HFFc6 (cell line): ENCODE data around the gene GLIS1. TPM values are rescaled to one million over a fixed set of nuclear protein-coding genes. Genes with fewer than 3 reads are reported as not detected.

ENCODE experiments used
- DNase-seq: peaks from one replicate; pipeline ENCODE4 v3.0.0-alpha.2; 2018
- H3K27ac Mint-ChIP-seq: 2 replicates; pipeline ENCODE4 v1.8.0; 2020; ENCODE audit warnings: mild to moderate bottlenecking, mixed read lengths
- H3K27me3 Mint-ChIP-seq: 2 replicates; pipeline ENCODE4 v1.8.0; 2021; ENCODE audit warnings: mild to moderate bottlenecking, moderate library complexity, mixed read lengths; ENCODE audit not compliant: insufficient read depth
- H3K36me3 Mint-ChIP-seq: 2 replicates; pipeline ENCODE4 v1.8.0; 2021; ENCODE audit warnings: low read depth, mixed read lengths
- H3K4me1 Mint-ChIP-seq: 2 replicates; pipeline ENCODE4 v1.8.0; 2020; ENCODE audit warnings: low read depth, mixed read lengths
- H3K4me3 Mint-ChIP-seq: 2 replicates; pipeline ENCODE4 v1.8.0; 2020; ENCODE audit warnings: mild to moderate bottlenecking, moderate library complexity, mixed read lengths
- H3K9me3 Mint-ChIP-seq: 2 replicates; pipeline ENCODE4 v1.8.0; 2020; ENCODE audit warnings: mild to moderate bottlenecking, mixed read lengths
- total RNA-seq, 6 experiments: library from RNA; stranded (reverse); fragmentation: NEBNext Ultra II Directional; extraction: Animal tissue kit (Norgen Biotek cat#: 25700); gene quantifications; 2 replicates in 1 of 6; 3 replicates in 5 of 6; pipeline ENCODE4 v1.2.3, GENCODE V29; 2021
- TF ChIP-seq, protein P1 (sequence below): fragments of 200-600 bp; sonication (generic); IDR thresholded peaks from 2 replicates; pipeline ENCODE4 v1.5.0; 2021; ENCODE audit warnings: antibody characterized with exemption, mild to moderate bottlenecking

Gene GLIS1
- total RNA-seq, 6 experiments from 2014 or later, result 1.1 to 1.9 (median 1.2) TPM

DNA sequence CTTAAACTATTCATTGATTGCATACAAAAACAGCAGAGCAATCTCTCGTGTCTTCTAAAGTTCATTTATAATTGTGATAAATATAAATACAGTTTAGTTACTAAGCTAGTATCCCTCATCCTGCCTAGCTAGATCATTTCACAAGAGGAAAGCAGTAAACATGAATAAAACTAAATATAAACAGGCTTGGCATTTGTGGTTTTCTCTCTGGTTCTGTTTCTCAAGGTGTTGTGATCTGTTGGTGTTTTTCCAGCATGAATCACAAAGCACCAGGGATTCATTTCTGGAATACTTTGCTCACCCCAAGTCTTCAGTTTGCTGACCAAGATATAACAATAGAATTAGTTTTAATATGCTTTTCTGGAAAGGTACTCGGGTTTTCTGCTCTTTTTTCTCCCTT is 32.7 kb upstream of the GLIS1 start:
- Mint-ChIP-seq H3K27me3 (no peaks in the 10 kb centered on the region; the same call in 1 of the 2 replicates), H3K36me3 (peaks cover 6% of the 10 kb centered on the region), H3K9me3 (no peaks in the 10 kb centered on the region), H3K4me1 (peaks cover 33% of the 10 kb centered on the region), H3K27ac (peak overlapping the region; percentile 6; the same call in 1 of the 2 replicates), H3K4me3 (no peak overlapping the region)
- TF ChIP-seq, protein P1, sequence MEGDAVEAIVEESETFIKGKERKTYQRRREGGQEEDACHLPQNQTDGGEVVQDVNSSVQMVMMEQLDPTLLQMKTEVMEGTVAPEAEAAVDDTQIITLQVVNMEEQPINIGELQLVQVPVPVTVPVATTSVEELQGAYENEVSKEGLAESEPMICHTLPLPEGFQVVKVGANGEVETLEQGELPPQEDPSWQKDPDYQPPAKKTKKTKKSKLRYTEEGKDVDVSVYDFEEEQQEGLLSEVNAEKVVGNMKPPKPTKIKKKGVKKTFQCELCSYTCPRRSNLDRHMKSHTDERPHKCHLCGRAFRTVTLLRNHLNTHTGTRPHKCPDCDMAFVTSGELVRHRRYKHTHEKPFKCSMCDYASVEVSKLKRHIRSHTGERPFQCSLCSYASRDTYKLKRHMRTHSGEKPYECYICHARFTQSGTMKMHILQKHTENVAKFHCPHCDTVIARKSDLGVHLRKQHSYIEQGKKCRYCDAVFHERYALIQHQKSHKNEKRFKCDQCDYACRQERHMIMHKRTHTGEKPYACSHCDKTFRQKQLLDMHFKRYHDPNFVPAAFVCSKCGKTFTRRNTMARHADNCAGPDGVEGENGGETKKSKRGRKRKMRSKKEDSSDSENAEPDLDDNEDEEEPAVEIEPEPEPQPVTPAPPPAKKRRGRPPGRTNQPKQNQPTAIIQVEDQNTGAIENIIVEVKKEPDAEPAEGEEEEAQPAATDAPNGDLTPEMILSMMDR, result no peak
- DNase-seq, result peak; percentile 82

DNA sequence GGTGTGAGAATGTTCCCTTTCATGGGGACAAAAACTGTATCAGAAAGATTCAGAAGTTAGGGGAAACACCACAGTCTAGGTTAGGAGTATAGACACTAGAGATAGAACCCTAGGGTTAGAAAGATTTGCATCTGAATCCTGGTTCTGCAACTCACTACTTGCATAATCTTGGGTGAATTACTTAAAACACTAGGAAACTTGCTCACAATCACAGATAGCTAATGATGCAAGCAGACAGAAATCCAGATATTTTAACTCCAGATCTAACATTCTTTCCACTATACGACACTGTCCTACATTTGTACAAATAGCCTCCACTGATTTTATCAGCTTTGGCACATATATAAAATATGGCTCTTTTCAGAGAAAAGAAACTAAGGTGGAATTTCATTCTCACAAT is 30.8 kb upstream of the GLIS1 start:
- Mint-ChIP-seq H3K27ac (no peak overlapping the region), H3K4me3 (no peak overlapping the region), H3K9me3 (no peaks in the 10 kb centered on the region), H3K27me3 (no peaks in the 10 kb centered on the region), H3K4me1 (peaks cover 52% of the 10 kb centered on the region), H3K36me3 (peaks cover 6% of the 10 kb centered on the region)
- TF ChIP-seq, protein P1, result no peak
- DNase-seq, result peak; percentile 33

DNA sequence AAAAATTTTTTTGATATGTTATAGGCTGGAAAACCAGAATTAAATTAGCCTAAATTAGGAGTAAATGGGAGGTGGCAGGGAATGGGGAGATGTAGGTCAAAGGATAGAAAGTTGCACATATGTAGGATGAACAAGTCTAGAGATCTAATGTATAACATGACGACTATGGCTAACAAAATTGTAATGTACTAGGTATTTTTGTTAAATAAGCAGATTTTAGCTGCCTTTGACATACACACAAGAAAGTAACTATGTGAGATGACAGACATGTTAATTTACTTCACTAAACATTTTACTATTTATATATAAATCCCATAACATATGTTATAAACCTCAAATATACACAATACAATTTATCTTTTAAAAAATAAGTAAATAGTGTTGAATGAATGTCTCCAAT is 30.2 kb upstream of the GLIS1 start:
- Mint-ChIP-seq H3K4me1 (peaks cover 52% of the 10 kb centered on the region), H3K27me3 (no peaks in the 10 kb centered on the region), H3K36me3 (peaks cover 6% of the 10 kb centered on the region), H3K4me3 (no peak overlapping the region), H3K9me3 (no peaks in the 10 kb centered on the region), H3K27ac (no peak overlapping the region; the same call in 1 of the 2 replicates)
- TF ChIP-seq, protein P1, result no peak
- no peak for DNase-seq

DNA sequence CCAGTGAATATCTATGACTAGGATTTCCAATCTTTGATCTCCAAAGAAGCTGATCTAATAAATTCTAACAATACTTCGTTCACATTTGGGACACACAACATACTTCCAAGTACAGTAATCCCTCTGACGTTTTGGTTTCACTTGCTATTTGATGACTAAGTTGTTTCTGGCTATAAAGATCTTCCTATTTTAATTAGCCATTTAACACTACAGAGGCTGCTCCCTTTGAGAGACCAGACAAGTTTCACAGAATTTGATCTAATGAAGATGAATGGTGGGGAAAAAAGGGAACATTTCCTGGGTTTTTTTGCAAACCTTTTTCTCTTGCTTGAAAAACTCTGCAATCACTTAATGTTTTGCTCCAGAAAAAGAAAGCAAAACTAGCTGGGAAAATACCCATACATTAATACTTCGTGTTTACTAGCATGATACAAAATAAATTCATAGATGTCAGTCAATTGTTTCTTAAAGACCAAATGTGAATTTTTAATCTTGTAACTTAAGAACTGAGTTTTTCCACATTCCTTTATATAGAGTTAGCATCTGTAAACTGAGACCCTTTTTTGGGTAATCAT is 28.0 kb upstream of the GLIS1 start:
- DNase-seq, result peak; percentile 37
- Mint-ChIP-seq H3K9me3 (no peaks in the 10 kb centered on the region), H3K27me3 (no peaks in the 10 kb centered on the region), H3K4me3 (peak overlapping the region; percentile 86), H3K27ac (peak overlapping the region; percentile 90), H3K4me1 (peaks cover 45% of the 10 kb centered on the region), H3K36me3 (peaks cover 6% of the 10 kb centered on the region)
- TF ChIP-seq, protein P1, result no peak

DNA sequence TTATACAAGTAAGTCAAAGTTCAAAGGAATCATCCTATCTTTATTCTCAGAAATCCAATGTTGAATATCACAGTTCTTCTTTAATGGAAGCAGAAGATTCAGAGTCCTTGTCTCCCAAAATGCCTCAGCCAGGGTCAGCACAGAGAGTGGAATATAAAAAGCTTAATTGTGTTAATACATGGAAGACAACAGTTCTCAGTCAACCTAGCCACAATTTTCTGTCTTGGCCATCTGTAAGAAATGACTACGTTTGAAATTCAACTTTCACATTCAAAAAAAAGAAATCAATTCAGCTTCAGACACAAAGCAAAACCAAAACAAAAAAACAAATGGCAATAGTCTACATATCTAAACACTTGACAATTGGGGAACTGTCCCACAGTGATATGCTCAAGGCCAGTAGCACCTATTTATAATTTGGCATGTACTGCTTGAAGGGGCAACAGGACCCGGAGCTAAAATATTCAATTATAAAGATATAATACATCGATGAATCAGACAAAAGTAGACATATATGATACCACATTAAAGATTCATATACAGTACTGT is 27.3 kb upstream of the GLIS1 start:
- Mint-ChIP-seq H3K4me3 (peak overlapping the region; percentile 86), H3K27me3 (no peaks in the 10 kb centered on the region), H3K27ac (peak overlapping the region; percentile 90), H3K9me3 (no peaks in the 10 kb centered on the region), H3K4me1 (peaks cover 39% of the 10 kb centered on the region), H3K36me3 (peaks cover 6% of the 10 kb centered on the region)
- TF ChIP-seq, protein P1, result no peak
- no peak for DNase-seq
